Measurements from ENCODE around the gene PAK1. TPM values are rescaled to one million over a fixed set of nuclear protein-coding genes. Genes with fewer than 3 reads are reported as not detected.

PAK1 gene
- total and polyA plus RNA-seq, 2 of the 8 experiments (the other 6 are each of a cell fraction or from before 2014, with no cell fraction given) = 87.7 to 151 TPM

- TF ChIP-seq CHD1 (IDR thresholded peaks at IDR 0.05; ENCODE audit: low read depth, low read length) = no peak
- TF ChIP-seq CHD2 (IDR thresholded peaks at IDR 0.05; ENCODE audit: low read length) = no peak
- no peak for TF ChIP-seq USF2 (IDR thresholded peaks at IDR 0.05; ENCODE audit: low read length)
- no peak for TF ChIP-seq FOSL1 (IDR thresholded peaks at IDR 0.05; ENCODE audit: insufficient read depth, low read depth, low read length)
These were observed 197.6 kb downstream of the PAK1 start (continued) for GRCh38 chr11:77276271-77276670.

Other genes starting within 250 kb of the PAK1 start
- not detected in 2 replicates for gene GDPD4, start 172.4 kb downstream of the PAK1 start, total RNA-seq (2021; fragmentation: NEBNext Ultra II Directional; extraction: Animal tissue kit (Norgen Biotek cat#: 25700))
- gene GDPD4, start 172.4 kb downstream of the PAK1 start, polyA plus RNA-seq (2011; rRNA removed) = not detected in 2 replicates
- 1.1 and 1.2 TPM in 2 replicates for gene AQP11, start 115.9 kb upstream of the PAK1 start, total RNA-seq (2021; fragmentation: NEBNext Ultra II Directional; extraction: Animal tissue kit (Norgen Biotek cat#: 25700))
- gene AQP11, start 115.9 kb upstream of the PAK1 start, polyA plus RNA-seq (2011; rRNA removed) = 1.5 and 1.6 TPM in 2 replicates
- 176 and 177 TPM in 2 replicates for gene CLNS1A, start 163.7 kb upstream of the PAK1 start, total RNA-seq (2021; fragmentation: NEBNext Ultra II Directional; extraction: Animal tissue kit (Norgen Biotek cat#: 25700))
- 85.4 and 136 TPM in 2 replicates for gene CLNS1A, start 163.7 kb upstream of the PAK1 start, polyA plus RNA-seq (2011; rRNA removed)